Activated CD4-positive, alpha-beta memory T cell treated with anti-CD3 and anti-CD28 coated beads, Interleukin-2, amount 10 ng/mL, durations not matched to agents 7 days and 5 days (primary cell): Measurements from ENCODE around the gene ATXN1L. TPM values are rescaled to one million over a fixed set of nuclear protein-coding genes. Genes with fewer than 3 reads are reported as not detected.
"Not testable (repeated sequence)": the region's sequence is repeated elsewhere in the genome, so short reads cannot be mapped to it uniquely, and the experiment has no call there.

Experiments used
- CTCF ChIA-PET: fragments of 350-600 bp; sonication (Branson Sonifier 250); formaldehyde crosslinking; loops from one replicate; lab custom pipeline; 2021; ENCODE audit warnings: antibody characterized with exemption, inconsistent platforms; lab: Charles Lee
- POLR2A ChIA-PET: fragments of 350-600 bp; sonication (Branson Sonifier 250); formaldehyde crosslinking; loops from one replicate; lab custom pipeline; 2021; ENCODE audit warnings: antibody characterized with exemption; lab: Charles Lee
- DNase-seq: peaks from one replicate; pipeline ENCODE4 v3.0.0-alpha.2; 2020
- H3K27ac Mint-ChIP-seq: one replicate; pipeline ENCODE4 v1.8.0; 2021; ENCODE audit warnings: mild to moderate bottlenecking, mixed read lengths
- H3K27me3 Mint-ChIP-seq: one replicate; pipeline ENCODE4 v1.8.0; 2021; ENCODE audit warnings: mixed read lengths
- H3K36me3 Mint-ChIP-seq: one replicate; pipeline ENCODE4 v1.8.0; 2021; ENCODE audit warnings: low read depth, mixed read lengths
- H3K4me1 Mint-ChIP-seq: one replicate; pipeline ENCODE4 v1.8.0; 2021; ENCODE audit warnings: mixed read lengths
- H3K4me3 Mint-ChIP-seq: one replicate; pipeline ENCODE4 v1.8.0; 2021; ENCODE audit warnings: mild to moderate bottlenecking, mixed read lengths
- H3K9me3 Mint-ChIP-seq: one replicate; pipeline ENCODE4 v1.8.0; 2021; ENCODE audit warnings: mixed read lengths
- total RNA-seq, 2 experiments: library from RNA; stranded (reverse); gene quantifications; one replicate each; pipeline ENCODE4 v1.2.3, GENCODE V29; 2021

ATXN1L gene
- total RNA-seq, 2 experiments from 2014 or later = 23.6 to 24.8 TPM

GRCh38 chr16:71854369-71854948, 8.7 kb downstream of the ATXN1L start:
- H3K9me3 Mint-ChIP-seq = no peaks in the 10 kb centered on the region

DNA sequence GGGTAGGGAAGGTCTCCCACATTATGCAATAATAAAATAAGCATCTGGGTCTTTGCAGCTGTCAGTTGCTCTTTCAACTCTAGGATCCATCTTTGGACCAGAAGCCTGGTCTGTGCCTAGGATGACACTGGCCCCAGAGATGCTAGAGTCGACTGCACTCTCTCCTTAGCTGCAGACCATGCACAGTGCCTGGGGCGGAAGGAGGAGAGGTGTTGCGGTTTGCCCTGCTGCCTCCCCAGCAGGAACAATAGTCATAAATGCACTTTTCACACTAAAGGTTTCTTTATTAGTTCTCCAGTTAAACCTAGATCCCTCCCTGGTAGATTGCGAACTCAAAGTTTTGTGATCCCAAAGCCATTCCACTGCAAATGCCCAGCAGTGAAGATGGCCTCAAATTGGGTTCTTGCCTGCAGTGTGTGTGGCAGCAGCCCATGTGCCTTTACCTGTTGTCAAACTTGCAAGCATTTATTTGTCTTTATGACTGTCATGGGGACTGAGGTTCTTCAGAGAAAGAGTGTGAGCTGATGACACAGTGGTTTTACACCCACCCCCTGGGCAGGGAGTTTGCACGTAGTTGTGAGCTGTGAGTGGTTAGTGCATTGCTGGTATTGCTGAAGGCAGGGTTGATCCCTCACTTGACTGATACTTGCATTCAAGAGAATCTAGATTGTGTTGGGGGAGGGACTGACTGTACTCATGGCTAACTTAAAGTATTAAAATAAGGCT, 10.3 kb downstream of the ATXN1L start:
- H3K4me3 Mint-ChIP-seq = peak overlapping the region; percentile 9
- POLR2A ChIA-PET = interaction anchor here (0.8 to 1.6 kb wide), 5 partner anchors 10 to 39 kb away, joined by 3 to 5 read pairs (median 4); partner anchors contain the start of gene IST1

More at GRCh38 chr16:71854369-71854948, 8.7 kb downstream of the ATXN1L start:
- POLR2A ChIA-PET = interaction anchor here (1.3 kb wide), 1 partner anchor 12 kb away, joined by 3 read pairs; no protein-coding TSS in a partner anchor
- CTCF ChIA-PET = no interaction called here
- no peak for DNase-seq
- Mint-ChIP-seq H3K36me3 (peaks cover 62% of the 10 kb centered on the region), H3K27ac (no peak overlapping the region), H3K4me3 (no peak overlapping the region), H3K27me3 (no peaks in the 10 kb centered on the region), H3K4me1 (peaks cover 53% of the 10 kb centered on the region)

GRCh38 chr16:71859762-71860521, 14.2 kb downstream of the ATXN1L start:
- Mint-ChIP-seq H3K4me1 (peaks cover 22% of the 10 kb centered on the region), H3K27me3 (no peaks in the 10 kb centered on the region), H3K27ac (no peak overlapping the region), H3K36me3 (peaks cover 30% of the 10 kb centered on the region), H3K4me3 (no peak overlapping the region), H3K9me3 (no peaks in the 10 kb centered on the region)
- no peak for DNase-seq
- POLR2A ChIA-PET = interaction anchor here (0.7 to 0.9 kb wide), 2 partner anchors 15 to 24 kb away, joined by 3 to 4 read pairs; no protein-coding TSS in a partner anchor
- CTCF ChIA-PET = interaction anchor here (1.2 kb wide), 1 partner anchor 24 kb away, joined by 3 read pairs; the partner anchor contains the start of gene ZNF821

More for the DNA sequence above, 10.3 kb downstream of the ATXN1L start:
- H3K36me3 Mint-ChIP-seq = peaks cover 53% of the 10 kb centered on the region
- no peaks in the 10 kb centered on the region for H3K9me3 Mint-ChIP-seq
- peaks cover 53% of the 10 kb centered on the region for H3K4me1 Mint-ChIP-seq
- H3K27ac Mint-ChIP-seq = peak overlapping the region; percentile 86
- H3K27me3 Mint-ChIP-seq = no peaks in the 10 kb centered on the region
- peak; percentile 34 for DNase-seq
- CTCF ChIA-PET = interaction anchor here (2.0 kb wide), 1 partner anchor 27 kb away, joined by 7 read pairs; the partner anchor contains the start of gene ZNF821

GRCh38 chr16:71863995-71864394, 18.2 kb downstream of the ATXN1L start:
- Mint-ChIP-seq H3K9me3 (no peaks in the 10 kb centered on the region), H3K27ac (no peak overlapping the region), H3K36me3 (peaks cover 29% of the 10 kb centered on the region), H3K27me3 (no peaks in the 10 kb centered on the region), H3K4me3 (no peak overlapping the region), H3K4me1 (no peaks in the 10 kb centered on the region)
- CTCF ChIA-PET = interaction anchor here (0.8 to 1.6 kb wide), 3 partner anchors 18 to 22 kb away, joined by 3 to 4 read pairs (median 3); partner anchors contain the start of gene ZNF821
- POLR2A ChIA-PET = no interaction called here
- no peak for DNase-seq

DNA sequence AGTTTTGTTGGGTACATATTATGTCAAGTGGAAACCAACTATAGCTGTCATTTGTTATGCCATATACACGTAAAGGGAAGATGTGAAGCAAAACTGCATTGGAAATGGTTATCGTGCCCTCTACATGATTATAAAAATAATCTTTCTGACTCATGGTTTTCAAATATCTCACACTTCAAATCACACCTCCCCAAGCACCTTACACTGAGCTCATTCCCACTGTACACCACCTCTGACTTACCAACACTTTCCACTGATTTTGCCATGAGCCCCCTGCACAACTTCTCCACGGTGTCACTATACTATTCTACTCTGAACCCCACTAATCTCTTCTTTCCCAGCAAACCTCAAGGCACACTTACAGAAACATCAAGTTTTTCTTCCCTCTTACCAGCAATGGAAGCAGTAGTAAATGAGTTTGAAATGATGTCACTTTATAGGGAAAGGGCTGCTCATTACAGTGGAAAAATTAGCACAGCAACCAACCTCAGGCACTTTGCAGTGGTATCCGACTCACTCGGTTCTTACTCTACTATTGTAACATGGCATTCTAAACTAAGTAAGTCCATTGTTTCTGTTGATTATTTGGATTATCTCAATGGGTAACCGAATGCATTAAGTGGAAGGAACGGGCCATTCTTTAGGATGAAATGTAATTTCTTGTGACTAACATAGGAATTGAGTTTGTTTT, 19.5 kb downstream of the ATXN1L start:
- Mint-ChIP-seq H3K36me3 (peaks cover 28% of the 10 kb centered on the region), H3K27ac (no peak overlapping the region), H3K27me3 (no peaks in the 10 kb centered on the region), H3K4me3 (no peak overlapping the region), H3K9me3 (no peaks in the 10 kb centered on the region), H3K4me1 (peaks cover 2% of the 10 kb centered on the region)
- DNase-seq = no peak
- ChIA-PET CTCF (interaction anchor here (0.6 to 1.1 kb wide), 2 partner anchors 19 to 44 kb away, joined by 3 read pairs; no protein-coding TSS in a partner anchor), POLR2A (interaction anchor here (1.6 kb wide), 1 partner anchor 19 kb away, joined by 4 read pairs; no protein-coding TSS in a partner anchor)

- not testable (repeated sequence) for H3K4me1 Mint-ChIP-seq, H3K9me3 Mint-ChIP-seq, DNase-seq, H3K27ac Mint-ChIP-seq, H3K4me3 Mint-ChIP-seq, H3K27me3 Mint-ChIP-seq
- peaks cover 31% of the 10 kb centered on the region for H3K36me3 Mint-ChIP-seq
- ChIA-PET POLR2A (interaction anchor here (1.0 to 1.2 kb wide), 2 partner anchors 12 to 16 kb away, joined by 3 to 4 read pairs; no protein-coding TSS in a partner anchor), CTCF (interaction anchor here (1.1 kb wide), 1 partner anchor 14 kb away, joined by 4 read pairs; no protein-coding TSS in a partner anchor)
Measured at GRCh38 chr16:71867175-71867574, 21.4 kb downstream of the ATXN1L start.

DNA sequence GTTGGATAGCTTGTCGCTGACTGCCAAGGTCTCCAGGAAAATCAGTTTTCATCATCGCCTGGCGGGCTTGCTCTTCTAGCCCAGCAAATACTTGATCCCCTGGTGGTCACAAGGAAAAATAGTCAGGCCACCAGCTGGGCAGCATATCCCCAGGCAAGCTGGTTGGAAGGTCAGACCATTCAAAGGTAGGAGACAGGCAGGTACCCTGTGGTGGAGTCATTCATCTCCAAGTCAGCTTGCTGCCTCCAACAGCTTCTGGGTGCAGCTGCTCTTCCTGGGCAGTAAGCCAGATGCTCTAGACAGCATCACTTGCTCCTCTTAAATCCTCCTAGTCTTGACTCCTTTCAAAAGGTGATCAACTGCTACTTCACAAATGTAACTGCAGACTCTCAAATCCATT, 22.2 kb downstream of the ATXN1L start:
- Mint-ChIP-seq H3K27ac (no peak overlapping the region), H3K4me3 (no peak overlapping the region), H3K36me3 (peaks cover 31% of the 10 kb centered on the region), H3K27me3 (no peaks in the 10 kb centered on the region), H3K4me1 (peaks cover 12% of the 10 kb centered on the region), H3K9me3 (no peaks in the 10 kb centered on the region)
- CTCF ChIA-PET = interaction anchor here (1.1 kb wide), 1 partner anchor 13 kb away, joined by 4 read pairs; no protein-coding TSS in a partner anchor
- POLR2A ChIA-PET = no interaction called here
- DNase-seq = no peak

- no peak for DNase-seq
- ChIA-PET CTCF (no interaction called here), POLR2A (interaction anchor here (1.8 kb wide), 1 partner anchor 61 kb away, joined by 5 read pairs; the partner anchor contains the start of gene AP1G1)
- Mint-ChIP-seq H3K27ac (no peak overlapping the region), H3K27me3 (no peaks in the 10 kb centered on the region), H3K4me3 (no peak overlapping the region), H3K36me3 (peaks cover 28% of the 10 kb centered on the region), H3K4me1 (peaks cover 16% of the 10 kb centered on the region), H3K9me3 (no peaks in the 10 kb centered on the region)
Measured at GRCh38 chr16:71869089-71869488, 23.3 kb downstream of the ATXN1L start.

- CTCF ChIA-PET = interaction anchor here (4.8 kb wide), 1 partner anchor 12 kb away, joined by 43 read pairs; the partner anchor contains the start of gene ZNF821
- POLR2A ChIA-PET = interaction anchor here (1.2 to 3.4 kb wide), 4 partner anchors 12 to 62 kb away, joined by 3 to 14 read pairs (median 4); partner anchors contain the start of gene AP1G1
- Mint-ChIP-seq H3K9me3 (no peaks in the 10 kb centered on the region), H3K4me1 (peaks cover 16% of the 10 kb centered on the region), H3K27ac (no peak overlapping the region), H3K4me3 (no peak overlapping the region), H3K27me3 (no peaks in the 10 kb centered on the region), H3K36me3 (peaks cover 25% of the 10 kb centered on the region)
- no peak for DNase-seq
Measured at GRCh38 chr16:71870818-71871217, 25.0 kb downstream of the ATXN1L start.

GRCh38 chr16:71873199-71873598, 27.4 kb downstream of the ATXN1L start:
- H3K4me1 Mint-ChIP-seq = peaks cover 16% of the 10 kb centered on the region
- no peak for DNase-seq
- no peaks in the 10 kb centered on the region for H3K27me3 Mint-ChIP-seq
- POLR2A ChIA-PET = interaction anchor here (1.4 to 3.4 kb wide), 2 partner anchors 10 to 29 kb away, joined by 4 to 14 read pairs; no protein-coding TSS in a partner anchor
- CTCF ChIA-PET = interaction anchor here (1.6 to 4.8 kb wide), 2 partner anchors 8 to 10 kb away, joined by 6 to 43 read pairs; partner anchors contain the start of gene ZNF821
- peaks cover 24% of the 10 kb centered on the region for H3K36me3 Mint-ChIP-seq
- H3K27ac Mint-ChIP-seq = no peak overlapping the region
- H3K9me3 Mint-ChIP-seq = no peaks in the 10 kb centered on the region
- H3K4me3 Mint-ChIP-seq = no peak overlapping the region

DNA sequence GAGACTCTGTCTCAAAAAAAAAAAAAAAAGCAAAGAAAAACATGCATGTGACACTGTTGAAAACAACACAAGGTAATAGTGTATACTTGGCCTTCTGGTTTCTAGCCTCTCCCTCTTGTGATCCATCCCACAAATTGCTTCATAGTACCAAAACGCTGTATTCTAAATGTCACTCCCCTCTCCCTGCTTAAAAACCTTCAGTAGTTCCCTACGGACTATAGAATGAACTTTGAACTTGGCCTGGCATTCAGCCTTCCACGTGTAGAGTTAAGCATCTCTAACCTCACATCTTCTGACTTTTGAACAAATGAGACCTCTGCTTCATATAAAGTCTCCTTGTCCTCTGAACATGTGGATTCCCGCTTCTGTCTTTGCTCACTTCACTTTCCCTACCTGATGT, 33.1 kb downstream of the ATXN1L start:
- CTCF ChIA-PET = interaction anchor here (1.0 kb wide), 1 partner anchor 53 kb away, joined by 3 read pairs; no protein-coding TSS in a partner anchor
- Mint-ChIP-seq H3K27ac (no peak overlapping the region), H3K4me3 (no peak overlapping the region), H3K9me3 (no peaks in the 10 kb centered on the region), H3K4me1 (peaks cover 34% of the 10 kb centered on the region), H3K27me3 (no peaks in the 10 kb centered on the region), H3K36me3 (peaks cover 29% of the 10 kb centered on the region)
- no peak for DNase-seq
- POLR2A ChIA-PET = interaction anchor here (8.4 kb wide), 1 partner anchor 16 kb away, joined by 111 read pairs; the partner anchor contains the start of gene IST1
